IPS-15b (cell line): ENCODE measurements around the gene ZDHHC14.

Experiments
- H3K27me3 ChIP-seq: one replicate; pipeline ENCODE4 v1.6.1; 2013; ENCODE audit warnings: low read length; ENCODE audit not compliant: control insufficient read depth, insufficient read depth
- H3K36me3 ChIP-seq: one replicate; pipeline ENCODE4 v1.6.1; 2013; ENCODE audit warnings: low read length; ENCODE audit not compliant: control insufficient read depth, insufficient read depth
- H3K4me1 ChIP-seq: one replicate; pipeline ENCODE4 v1.6.1; 2013; ENCODE audit warnings: mild to moderate bottlenecking, low read length; ENCODE audit not compliant: control insufficient read depth, insufficient read depth
- H3K4me3 ChIP-seq: one replicate; pipeline ENCODE4 v1.5.1; 2013; ENCODE audit warnings: low read depth, low read length
- H3K9ac ChIP-seq: one replicate; pipeline ENCODE4 v1.6.1; 2013; ENCODE audit warnings: low read depth, mild to moderate bottlenecking, low read length
- H3K9me3 ChIP-seq: one replicate; pipeline ENCODE4 v1.6.1; 2013; ENCODE audit warnings: mild to moderate bottlenecking, low read length; ENCODE audit not compliant: control insufficient read depth, insufficient read depth

Gene ZDHHC14

GRCh38 chr6:157536223-157536545 lies 155.2 kb downstream of the ZDHHC14 start:
- peaks cover 20% of the 10 kb centered on the region for H3K4me1 ChIP-seq
- no peak overlapping the region for H3K4me3 ChIP-seq
- H3K9me3 ChIP-seq: no peaks in the 10 kb centered on the region
- no peaks in the 10 kb centered on the region for H3K36me3 ChIP-seq
- peaks cover 10% of the 10 kb centered on the region for H3K27me3 ChIP-seq
- H3K9ac ChIP-seq: no peak overlapping the region

DNA sequence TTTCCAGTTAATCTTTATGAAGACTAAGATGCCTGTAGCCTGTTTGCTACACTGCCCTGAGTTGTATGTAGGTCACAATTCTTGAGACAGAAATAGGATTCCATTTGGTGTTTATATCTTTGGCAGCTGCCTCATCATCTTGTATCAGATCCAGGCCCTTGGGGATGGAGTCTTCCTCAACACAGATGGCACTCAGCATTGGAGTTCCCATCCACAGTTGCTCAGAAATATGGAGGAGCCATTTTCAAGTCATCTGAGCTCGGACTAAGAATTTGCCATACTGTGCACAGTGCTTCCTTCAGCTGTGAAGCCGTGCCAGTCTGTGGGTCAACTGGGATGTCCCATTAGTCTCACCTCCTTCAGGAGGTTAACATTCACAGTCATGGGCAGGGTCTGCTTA lies 156.6 kb downstream of the ZDHHC14 start:
- H3K4me3 ChIP-seq: no peak overlapping the region

DNA sequence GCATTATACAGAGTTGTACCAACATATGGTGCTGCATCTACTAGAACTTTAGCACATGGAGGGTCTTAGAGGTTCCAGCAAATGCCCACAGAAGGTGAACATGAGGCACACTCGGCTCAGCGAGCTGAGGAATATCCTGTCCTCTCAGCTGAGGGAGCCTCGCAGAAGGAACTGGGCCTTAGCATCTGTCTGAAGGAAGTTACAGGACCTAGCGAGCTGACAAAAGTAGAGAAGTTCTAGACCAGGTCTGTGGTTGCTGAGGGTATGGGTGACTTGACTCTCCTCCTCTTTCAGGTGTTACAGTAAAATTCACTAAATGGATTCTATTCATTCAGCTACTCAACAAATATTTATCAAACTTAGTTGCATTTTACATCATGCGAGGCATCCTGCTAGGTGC lies 157.2 kb downstream of the ZDHHC14 start:
- H3K9ac ChIP-seq: no peak overlapping the region
- H3K4me1 ChIP-seq: peaks cover 12% of the 10 kb centered on the region
- no peaks in the 10 kb centered on the region for H3K36me3 ChIP-seq
- no peaks in the 10 kb centered on the region for H3K9me3 ChIP-seq
- no peak overlapping the region for H3K4me3 ChIP-seq
- H3K27me3 ChIP-seq: peaks cover 10% of the 10 kb centered on the region

More for the DNA sequence above, 156.6 kb downstream of the ZDHHC14 start:
- Histone ChIP-seq H3K9me3 (no peaks in the 10 kb centered on the region), H3K27me3 (peaks cover 10% of the 10 kb centered on the region), H3K36me3 (no peaks in the 10 kb centered on the region), H3K9ac (no peak overlapping the region), H3K4me1 (peaks cover 16% of the 10 kb centered on the region)

DNA sequence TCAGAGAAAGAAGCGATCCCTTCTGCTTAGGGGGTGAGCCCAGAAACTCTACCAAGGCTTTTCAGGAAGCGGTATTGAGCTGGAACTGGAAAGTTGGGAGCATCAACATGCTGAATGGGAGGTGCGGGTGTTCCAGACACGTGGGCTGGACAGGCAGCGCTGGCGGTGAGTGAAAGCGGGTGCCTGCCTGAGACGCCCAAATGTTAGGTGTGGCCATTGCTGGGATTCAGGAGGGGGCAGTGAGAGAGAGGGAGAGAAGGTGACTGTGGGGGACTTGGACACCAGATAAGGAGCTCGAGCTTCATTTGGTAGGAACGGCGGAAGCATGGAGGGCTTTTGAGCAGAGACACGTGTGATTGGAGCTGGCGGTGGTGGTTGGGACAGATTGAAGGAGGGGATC lies 157.7 kb downstream of the ZDHHC14 start:
- H3K4me1 ChIP-seq: peaks cover 10% of the 10 kb centered on the region
- no peak overlapping the region for H3K4me3 ChIP-seq
- H3K27me3 ChIP-seq: peaks cover 10% of the 10 kb centered on the region
- no peak overlapping the region for H3K9ac ChIP-seq
- no peaks in the 10 kb centered on the region for H3K9me3 ChIP-seq
- H3K36me3 ChIP-seq: no peaks in the 10 kb centered on the region

DNA sequence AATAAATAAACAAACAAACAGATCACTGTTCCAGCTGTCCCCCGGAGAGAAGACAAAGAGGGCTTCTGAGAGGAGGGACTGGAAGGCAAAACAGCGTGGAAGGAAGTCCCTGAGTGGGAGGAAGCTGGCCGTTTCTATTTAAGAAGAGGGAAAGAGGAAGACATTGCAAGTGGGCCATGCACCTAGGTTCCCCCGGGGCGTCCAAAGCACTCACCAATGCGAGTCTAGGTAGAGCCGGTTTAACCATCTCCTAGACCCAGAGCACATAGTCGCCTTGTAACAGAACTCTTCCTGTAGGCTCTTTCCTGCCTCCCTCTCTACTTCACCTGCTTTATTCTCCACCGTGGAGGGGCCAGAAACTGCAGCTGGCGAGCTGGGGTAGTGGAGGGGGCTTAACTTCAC lies 158.4 kb downstream of the ZDHHC14 start:
- H3K9ac ChIP-seq: no peak overlapping the region

GRCh38 chr6:157539900-157540752 lies 159.1 kb downstream of the ZDHHC14 start:
- Histone ChIP-seq H3K4me1 (peaks cover 8% of the 10 kb centered on the region), H3K27me3 (peaks cover 8% of the 10 kb centered on the region), H3K36me3 (no peaks in the 10 kb centered on the region), H3K9ac (no peak overlapping the region), H3K4me3 (no peak overlapping the region), H3K9me3 (no peaks in the 10 kb centered on the region)

More for the DNA sequence above, 158.4 kb downstream of the ZDHHC14 start:
- H3K4me1 ChIP-seq: peaks cover 10% of the 10 kb centered on the region
- no peaks in the 10 kb centered on the region for H3K9me3 ChIP-seq
- H3K4me3 ChIP-seq: no peak overlapping the region
- peaks cover 10% of the 10 kb centered on the region for H3K27me3 ChIP-seq
- H3K36me3 ChIP-seq: no peaks in the 10 kb centered on the region

DNA sequence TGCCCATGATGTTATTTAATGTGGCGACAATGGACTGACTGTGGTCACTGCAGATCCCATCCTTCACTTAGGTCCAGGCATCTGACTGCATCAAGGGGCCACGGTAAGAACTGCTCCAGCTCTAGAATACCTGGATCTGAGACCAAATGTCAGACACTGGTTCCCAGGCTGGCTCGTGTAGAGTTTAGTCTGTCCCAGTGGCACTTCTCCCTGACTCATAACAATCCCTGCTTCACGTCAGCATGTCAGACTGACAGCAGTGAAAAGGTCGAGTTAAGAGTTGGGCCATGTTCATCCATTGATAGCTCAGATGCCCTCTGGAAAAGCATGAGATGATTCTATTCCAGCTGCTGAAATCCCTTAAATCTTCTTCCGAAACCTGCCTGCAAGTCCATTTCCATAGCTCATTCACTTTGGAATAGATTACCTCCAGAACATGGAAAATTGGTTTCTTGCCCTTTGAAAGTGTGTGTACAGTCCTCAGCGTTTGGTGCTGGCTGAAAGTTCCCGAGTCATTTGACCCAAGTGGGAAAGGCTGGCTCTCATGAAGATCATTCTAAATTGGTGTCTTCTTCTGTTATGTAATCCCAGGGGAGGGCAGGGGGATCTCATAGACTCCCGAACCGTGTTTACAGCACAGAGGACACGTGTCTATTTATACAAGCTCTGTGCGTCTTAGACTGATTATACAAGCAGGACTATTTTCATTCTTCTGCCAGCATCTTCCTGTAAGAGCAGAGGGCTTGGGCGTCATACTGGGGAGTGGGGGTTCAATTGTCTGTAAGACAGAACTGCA lies 160.8 kb downstream of the ZDHHC14 start:
- no peak overlapping the region for H3K9ac ChIP-seq
- H3K36me3 ChIP-seq: no peaks in the 10 kb centered on the region
- no peaks in the 10 kb centered on the region for H3K4me1 ChIP-seq
- no peaks in the 10 kb centered on the region for H3K9me3 ChIP-seq
- no peaks in the 10 kb centered on the region for H3K27me3 ChIP-seq
- no peak overlapping the region for H3K4me3 ChIP-seq

- Histone ChIP-seq H3K4me3 (no peak overlapping the region), H3K9me3 (no peaks in the 10 kb centered on the region), H3K4me1 (no peaks in the 10 kb centered on the region), H3K27me3 (no peaks in the 10 kb centered on the region), H3K36me3 (no peaks in the 10 kb centered on the region), H3K9ac (no peak overlapping the region)
Measured at GRCh38 chr6:157542414-157543160, 161.6 kb downstream of the ZDHHC14 start.

DNA sequence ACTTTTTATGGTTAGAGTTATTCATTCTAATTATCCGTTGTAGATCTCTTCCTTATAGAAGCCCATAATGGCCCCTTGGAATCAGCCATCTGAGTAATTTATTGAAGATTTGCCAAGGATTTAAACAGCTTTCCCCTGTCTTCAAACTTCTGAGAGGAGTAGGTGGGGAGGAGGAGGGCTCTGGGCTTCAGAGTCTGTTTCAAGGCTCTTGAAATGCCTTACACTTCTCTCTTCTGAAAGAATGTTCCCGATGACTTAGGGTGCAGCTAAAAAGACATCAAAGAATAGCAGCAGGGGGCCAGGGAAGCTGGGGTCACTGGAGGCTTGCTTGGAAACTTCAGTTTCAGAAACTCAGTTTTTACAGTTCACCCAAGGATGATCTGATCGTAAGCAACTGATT lies 165.3 kb downstream of the ZDHHC14 start:
- no peak overlapping the region for H3K4me3 ChIP-seq
- no peaks in the 10 kb centered on the region for H3K36me3 ChIP-seq
- H3K27me3 ChIP-seq: peaks cover 5% of the 10 kb centered on the region
- peaks cover 4% of the 10 kb centered on the region for H3K4me1 ChIP-seq
- H3K9ac ChIP-seq: no peak overlapping the region
- no peaks in the 10 kb centered on the region for H3K9me3 ChIP-seq

DNA sequence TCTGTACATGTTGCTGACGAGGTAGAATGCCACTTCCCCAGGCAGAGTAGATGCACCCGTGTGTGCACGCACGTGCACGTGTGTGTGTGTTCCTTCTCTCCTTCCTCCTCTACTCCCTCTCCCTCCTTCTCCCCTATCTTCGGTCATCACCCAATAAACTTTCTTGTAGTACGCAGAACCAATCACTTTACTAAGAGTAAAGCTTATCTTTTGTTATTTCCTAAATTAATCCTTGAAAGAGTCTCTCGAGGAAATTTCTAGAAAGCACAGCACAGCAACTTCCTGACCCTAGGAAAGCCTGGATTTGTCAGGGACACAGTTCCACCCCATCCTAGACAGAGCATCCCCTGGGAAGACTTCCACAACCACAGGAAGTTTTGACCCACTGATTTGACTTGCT lies 166.1 kb downstream of the ZDHHC14 start:
- Histone ChIP-seq H3K36me3 (no peaks in the 10 kb centered on the region), H3K4me3 (no peak overlapping the region), H3K27me3 (peaks cover 5% of the 10 kb centered on the region), H3K9ac (no peak overlapping the region), H3K4me1 (peaks cover 12% of the 10 kb centered on the region), H3K9me3 (no peaks in the 10 kb centered on the region)

DNA sequence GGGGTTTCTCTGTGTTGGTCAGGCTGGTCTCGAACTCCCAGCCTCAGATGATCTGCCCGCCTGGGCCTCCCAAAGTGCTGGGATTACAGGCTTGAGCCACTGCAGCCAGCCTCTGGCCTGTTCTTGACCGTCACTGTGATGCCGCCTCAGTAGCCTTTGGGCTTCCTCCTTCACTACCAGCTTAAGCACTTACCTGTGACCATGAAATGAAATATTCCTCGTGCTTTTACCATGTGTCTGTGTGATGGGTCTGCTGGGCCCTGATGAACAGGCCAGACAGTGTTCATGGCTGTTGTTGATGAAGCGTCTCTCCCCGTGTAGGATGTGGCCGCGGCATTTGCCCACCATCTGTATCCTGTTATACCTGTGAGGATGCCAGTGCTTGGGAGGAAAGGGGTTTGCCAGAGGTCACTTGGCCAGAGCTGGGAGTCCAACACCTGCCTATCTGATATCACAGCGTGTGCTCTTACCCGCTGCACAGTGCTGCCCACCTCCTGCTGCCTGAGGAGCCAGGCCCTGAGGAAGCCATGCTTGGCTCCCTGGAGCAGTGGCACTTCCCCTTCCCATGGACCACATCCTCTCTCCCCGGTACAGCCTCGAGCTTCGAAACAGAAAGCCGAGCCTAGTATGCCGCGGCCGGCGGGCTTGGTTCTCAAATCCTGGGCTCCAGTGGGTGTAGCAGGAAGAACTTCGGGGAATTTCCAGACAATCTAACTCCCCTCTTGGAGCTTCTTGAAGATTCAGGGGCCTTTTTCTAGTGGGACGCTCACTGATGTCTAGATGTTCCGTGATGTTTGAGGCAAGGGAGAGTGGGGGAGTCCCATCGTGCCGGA lies 167.9 kb downstream of the ZDHHC14 start:
- H3K36me3 ChIP-seq: no peaks in the 10 kb centered on the region
- H3K27me3 ChIP-seq: peaks cover 5% of the 10 kb centered on the region
- no peak overlapping the region for H3K9ac ChIP-seq
- no peaks in the 10 kb centered on the region for H3K9me3 ChIP-seq
- H3K4me1 ChIP-seq: peaks cover 23% of the 10 kb centered on the region
- H3K4me3 ChIP-seq: no peak overlapping the region
